AG04450 (cell line): ENCODE measurements around the gene APH1A. TPM values are rescaled to one million over a fixed set of nuclear protein-coding genes. Genes with fewer than 3 reads are reported as not detected.
"Not testable (repeated sequence)": the region's sequence is repeated elsewhere in the genome, so short reads cannot be mapped to it uniquely, and the experiment has no call there.

Source experiments
- CTCF ChIA-PET: fragments of 300-600, 350-600 bp; formaldehyde crosslinking; extraction: SDS; loops from one replicate; lab custom pipeline; 2022; ENCODE audit warnings: antibody characterized with exemption, inconsistent platforms; lab: Charles Lee
- POLR2A ChIA-PET: fragments of 350-600 bp; formaldehyde crosslinking; extraction: SDS; loops from one replicate; lab custom pipeline; 2021; ENCODE audit warnings: antibody characterized with exemption, inconsistent platforms; lab: Yijun Ruan, JAX
- DNase-seq: peaks from one replicate; pipeline ENCODE4 v3.0.0-alpha.2; 2011; ENCODE audit warnings: low read depth, low spot score
- H3K27ac ChIP-seq: one replicate; pipeline ENCODE4 v1.5.1; 2012; ENCODE audit warnings: low read depth, low read length, control low read depth
- H3K27me3 ChIP-seq: one replicate; pipeline ENCODE4 v1.6.0; 2012; ENCODE audit warnings: low read length; ENCODE audit not compliant: control insufficient read depth, insufficient read depth
- H3K4me3 ChIP-seq: 2 replicates; pipeline ENCODE4 v1.5.1; 2011; ENCODE audit warnings: mild to moderate bottlenecking, low read depth, low read length, control low read depth
- H3K9me3 ChIP-seq: 2 replicates; pipeline ENCODE4 v1.5.1; 2012; ENCODE audit warnings: low read length; ENCODE audit not compliant: control insufficient read depth, insufficient read depth
- polyA minus RNA-seq: library from RNA; depleted of rRNA, polyadenylated mRNA; stranded (reverse); fragments of >200 nt; gene quantifications from 2 replicates; pipeline ENCODE4 v1.2.3, GENCODE V29; 2011; rRNA and poly(A)+ RNA removed
- polyA plus RNA-seq: library from polyadenylated mRNA; depleted of rRNA; stranded (reverse); fragments of >200 nt; gene quantifications from 2 replicates; pipeline ENCODE4 v1.2.3, GENCODE V29; 2011; rRNA removed
- TF ChIP-seq, protein P1 (sequence below): IDR thresholded peaks from 2 replicates; pipeline ENCODE4 v1.5.1; 2011; ENCODE audit warnings: low read depth, low read length, control low read depth, inconsistent platforms

The APH1A gene
- polyA plus RNA-seq: 117 and 121 TPM in 2 replicates
- polyA minus RNA-seq: 94.3 and 106 TPM in 2 replicates

DNA sequence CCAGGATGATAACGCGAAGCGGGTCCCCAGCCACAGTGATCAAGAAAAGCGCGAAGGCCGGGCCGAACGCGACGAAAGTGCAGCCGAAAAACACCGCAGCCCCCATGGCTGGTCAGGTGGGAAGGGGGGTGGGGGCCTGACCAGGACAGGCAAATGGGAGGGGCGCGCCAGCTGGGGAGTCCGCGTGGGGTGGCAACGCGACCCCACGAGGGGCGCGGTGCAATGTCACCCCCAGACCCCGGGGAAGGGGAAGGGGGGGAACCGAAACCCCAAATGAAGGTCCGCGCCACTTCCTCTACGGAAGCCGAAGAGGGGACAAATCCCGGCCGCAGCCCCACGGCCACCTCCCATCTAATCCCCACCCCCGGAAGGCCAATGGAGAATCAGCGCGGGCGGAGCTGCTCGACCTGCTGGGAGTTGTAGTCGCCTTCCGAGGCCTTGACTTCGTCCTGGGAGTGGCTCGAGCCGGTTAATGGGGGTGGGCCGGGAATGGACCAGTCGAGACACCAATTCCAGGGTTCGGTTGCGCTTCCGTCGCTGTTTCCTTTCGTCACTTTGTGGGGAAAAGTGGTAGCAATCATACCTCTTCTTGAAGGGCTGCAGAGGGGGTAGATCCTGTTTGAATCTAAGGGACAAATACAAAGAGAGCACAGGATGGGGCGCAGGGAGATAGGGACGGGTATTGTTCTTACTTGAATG is at the start of gene APH1A:
Gene APH1A (minus strand): TSS at position 312 of the 699 bp plus-strand sequence. CDS start 206 bp downstream, at position 106.
- CTCF ChIA-PET: interaction anchor here (0.8 to 6.7 kb wide), 5 partner anchors 12 to 18 kb away, joined by 3 to 118 read pairs (median 3); partner anchors contain the start of genes CA14 and CIART
- POLR2A ChIA-PET: interaction anchor here (0.9 to 1.0 kb wide), 3 partner anchors 13 to 19 kb away, joined by 3 to 6 read pairs (median 3); partner anchors contain the start of gene CIART
- TF ChIP-seq, protein P1, sequence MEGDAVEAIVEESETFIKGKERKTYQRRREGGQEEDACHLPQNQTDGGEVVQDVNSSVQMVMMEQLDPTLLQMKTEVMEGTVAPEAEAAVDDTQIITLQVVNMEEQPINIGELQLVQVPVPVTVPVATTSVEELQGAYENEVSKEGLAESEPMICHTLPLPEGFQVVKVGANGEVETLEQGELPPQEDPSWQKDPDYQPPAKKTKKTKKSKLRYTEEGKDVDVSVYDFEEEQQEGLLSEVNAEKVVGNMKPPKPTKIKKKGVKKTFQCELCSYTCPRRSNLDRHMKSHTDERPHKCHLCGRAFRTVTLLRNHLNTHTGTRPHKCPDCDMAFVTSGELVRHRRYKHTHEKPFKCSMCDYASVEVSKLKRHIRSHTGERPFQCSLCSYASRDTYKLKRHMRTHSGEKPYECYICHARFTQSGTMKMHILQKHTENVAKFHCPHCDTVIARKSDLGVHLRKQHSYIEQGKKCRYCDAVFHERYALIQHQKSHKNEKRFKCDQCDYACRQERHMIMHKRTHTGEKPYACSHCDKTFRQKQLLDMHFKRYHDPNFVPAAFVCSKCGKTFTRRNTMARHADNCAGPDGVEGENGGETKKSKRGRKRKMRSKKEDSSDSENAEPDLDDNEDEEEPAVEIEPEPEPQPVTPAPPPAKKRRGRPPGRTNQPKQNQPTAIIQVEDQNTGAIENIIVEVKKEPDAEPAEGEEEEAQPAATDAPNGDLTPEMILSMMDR: no peak

DNA sequence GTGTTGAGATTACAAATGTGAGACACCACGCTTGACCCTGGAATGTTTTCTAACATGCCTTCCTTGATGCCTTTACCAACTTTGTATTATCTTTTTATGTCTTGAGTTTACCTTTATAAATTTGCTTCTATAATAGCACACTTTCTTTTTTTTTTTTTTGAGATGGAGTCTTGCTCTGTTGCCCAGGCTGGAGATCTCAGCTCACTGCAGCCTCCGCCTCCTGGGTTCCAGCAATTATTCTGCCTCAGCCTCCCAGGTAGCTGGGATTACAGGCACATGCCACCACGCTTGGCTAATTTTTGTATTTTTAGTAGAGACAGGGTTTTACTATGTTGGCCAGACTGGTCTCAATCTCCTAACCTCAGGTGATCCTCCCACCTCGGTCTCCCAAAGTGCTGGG is 45.9 kb upstream of the APH1A start:
- H3K27me3 ChIP-seq, H3K27ac ChIP-seq, H3K4me3 ChIP-seq, DNase-seq, H3K9me3 ChIP-seq: not testable (repeated sequence)
- CTCF ChIA-PET: interaction anchor here (1.4 kb wide), 1 partner anchor 58 kb away, joined by 3 read pairs; no protein-coding TSS in a partner anchor
- POLR2A ChIA-PET: interaction anchor here (0.6 kb wide), 1 partner anchor 37 kb away, joined by 3 read pairs; no protein-coding TSS in a partner anchor

More for the DNA sequence above, at the start of gene APH1A:
- DNase-seq: peak; percentile 91
- Histone ChIP-seq H3K27ac (peak within 1 kb of the TSS; percentile 70), H3K4me3 (peak within 1 kb of the TSS; percentile 95), H3K9me3 (no peaks in the 10 kb centered on the region; the same call in 1 of the 2 replicates), H3K27me3 (no peaks in the 10 kb centered on the region)

DNA sequence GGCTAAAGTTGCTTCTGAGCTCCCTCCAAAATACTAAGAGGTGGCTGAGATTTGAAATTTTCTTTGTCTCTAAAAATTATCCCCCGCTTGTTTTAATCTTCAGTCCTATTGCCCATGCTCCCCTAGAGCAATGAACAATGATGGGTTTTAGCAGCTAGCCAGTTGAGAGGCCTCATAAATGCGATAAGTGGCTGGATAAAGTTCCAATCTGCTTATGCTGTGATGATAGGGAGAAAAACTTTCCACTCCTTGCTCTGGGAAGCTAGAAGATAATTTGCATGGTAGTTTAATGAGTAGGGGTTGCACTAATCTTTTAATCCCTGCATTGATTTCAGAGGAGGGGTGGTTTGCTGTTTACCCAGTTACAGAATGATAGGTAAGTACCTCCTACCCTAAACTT is 42.9 kb upstream of the APH1A start:
- H3K27me3 ChIP-seq: no peaks in the 10 kb centered on the region
- TF ChIP-seq, protein P1: no peak
- H3K9me3 ChIP-seq: no peaks in the 10 kb centered on the region
- no peak overlapping the region for H3K4me3 ChIP-seq
- ChIA-PET POLR2A (no interaction called here), CTCF (no interaction called here)
- no peak overlapping the region for H3K27ac ChIP-seq
- no peak for DNase-seq

DNA sequence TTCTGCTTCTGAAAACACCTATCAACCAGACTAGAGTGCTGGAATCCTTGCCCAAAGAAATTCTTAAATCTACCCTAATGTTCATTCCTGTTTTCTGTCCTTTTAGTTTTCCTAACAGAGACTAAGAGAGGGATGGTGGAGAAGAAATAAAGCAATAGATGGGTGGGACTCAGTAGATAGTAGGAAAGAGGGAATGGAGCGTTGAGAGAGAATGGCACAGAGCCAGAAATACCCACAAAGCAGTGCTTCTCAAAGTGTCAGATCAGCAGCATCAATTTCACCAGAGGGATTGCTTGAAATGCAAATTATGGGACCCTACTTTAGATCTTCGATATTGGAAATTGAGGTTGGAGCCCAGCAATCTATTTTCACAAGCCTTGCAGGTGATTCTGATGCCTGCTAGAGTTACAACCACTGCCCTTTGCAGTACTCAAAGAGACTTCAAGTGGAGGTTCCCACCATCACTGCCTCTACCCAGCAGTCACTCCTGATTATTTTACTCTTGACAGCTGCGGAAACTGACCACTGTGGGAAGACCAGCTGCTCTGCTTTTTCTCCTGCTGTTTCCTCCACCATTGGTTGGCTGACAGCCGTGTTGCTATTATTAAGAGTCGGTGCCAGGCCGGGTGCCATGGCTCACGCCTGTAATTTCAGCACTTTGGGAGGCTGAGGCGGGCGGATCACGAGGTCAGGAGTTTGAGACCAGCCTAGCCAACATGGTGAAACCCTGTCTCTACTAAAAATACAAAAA is 41.1 kb upstream of the APH1A start:
- no peaks in the 10 kb centered on the region for H3K27me3 ChIP-seq
- H3K27ac ChIP-seq: no peak overlapping the region
- no peaks in the 10 kb centered on the region for H3K9me3 ChIP-seq
- POLR2A ChIA-PET: interaction anchor here (0.7 kb wide), 1 partner anchor 47 kb away, joined by 5 read pairs; no protein-coding TSS in a partner anchor
- TF ChIP-seq, protein P1: no peak
- no peak overlapping the region for H3K4me3 ChIP-seq
- CTCF ChIA-PET: no interaction called here
- DNase-seq: no peak

DNA sequence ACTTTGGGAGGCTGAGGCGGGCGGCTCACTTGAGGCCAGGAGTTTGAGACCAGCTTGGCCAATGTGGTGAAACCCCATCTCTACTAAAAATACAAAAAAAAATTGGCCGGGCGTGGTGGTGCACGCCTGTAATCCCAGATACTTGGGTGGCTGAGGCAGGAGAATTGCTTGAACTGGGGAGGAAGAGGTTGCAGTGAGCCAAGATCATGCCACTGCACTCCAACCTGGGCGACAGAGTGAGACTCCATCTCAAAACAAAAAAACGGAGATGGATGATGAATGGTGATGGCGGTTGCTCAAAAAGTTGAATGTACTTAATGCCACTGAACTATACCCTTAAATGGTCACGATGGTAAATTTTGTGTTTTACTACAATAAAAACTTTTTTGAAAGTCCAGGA is 39.8 kb upstream of the APH1A start:
- H3K27ac ChIP-seq, H3K9me3 ChIP-seq, CTCF ChIA-PET, DNase-seq, H3K4me3 ChIP-seq, H3K27me3 ChIP-seq, POLR2A ChIA-PET: not testable (repeated sequence)
